ENCODE measurements around the gene CDH2.

- no peak for TF ChIP-seq CTCF (IDR thresholded peaks at IDR 0.05)
- no peak for TF ChIP-seq POLR2A (IDR thresholded peaks at IDR 0.05)
- no peak for TF ChIP-seq EP300 (IDR thresholded peaks at IDR 0.05)
Measured at GRCh38 chr18:28164771-28165483, 12.0 kb downstream of the CDH2 start.

Data from ovary (tissue), 3 donors.